ENCODE data around the gene ORAI3.

ORAI3 gene

GRCh38 chr16:30951750-30952149, 2.9 kb downstream of the ORAI3 start:
- POLR2A ChIA-PET = interaction anchor here (0.6 to 1.3 kb wide), 2 partner anchors 12 to 33 kb away, joined by 3 read pairs; partner anchors contain the start of gene HSD3B7
- H3K4me3 ChIP-seq (ENCODE audit: low read depth, low read length) = no peak overlapping the region
- H3K27ac ChIP-seq (ENCODE audit: extremely low read depth, low read depth, low read length) = no peak overlapping the region
- H3K9me3 ChIP-seq (ENCODE audit: control insufficient read depth, insufficient read depth, low read depth, low read length) = no peaks in the 10 kb centered on the region
- peaks cover 2% of the 10 kb centered on the region; the same call in 1 of the 2 replicates for H3K4me1 ChIP-seq (ENCODE audit: control insufficient read depth, insufficient read depth, low read length)
- CTCF ChIA-PET = interaction anchor here (0.6 to 5.3 kb wide), 8 partner anchors 10 to 759 kb away, joined by 3 to 74 read pairs (median 4); no protein-coding TSS in a partner anchor
- peaks cover 0 to 10% of the 10 kb centered on the region in 2 experiments; a peak in 1 of 3 replicates for H3K36me3 ChIP-seq (ENCODE audit: control insufficient read depth in 2 of 2, insufficient read depth in 1 of 2, low read length in 2 of 2)
- no peak for TF ChIP-seq ZNF658 (tag by site-specific recombination; IDR thresholded peaks at IDR 0.05)
- TF ChIP-seq PRDM1 (tag by site-specific recombination; IDR thresholded peaks at IDR 0.05) = peak; percentile 93
- TF ChIP-seq ZBTB49 (tag by site-specific recombination; IDR thresholded peaks at IDR 0.05; ENCODE audit: low read depth) = peak; percentile 11; the same call in 1 of the 2 replicates

GRCh38 chr16:30953111-30953510, 4.2 kb downstream of the ORAI3 start:
- H3K4me3 ChIP-seq (ENCODE audit: low read depth, low read length) = no peak overlapping the region
- ChIA-PET CTCF (interaction anchor here (0.5 to 5.3 kb wide), 26 partner anchors 11 to 1311 kb away, joined by 3 to 74 read pairs (median 5); partner anchors contain the start of genes HIRIP3, HSD3B7, KAT8 and PAGR1), POLR2A (interaction anchor here (0.6 to 1.5 kb wide), 6 partner anchors 11 to 189 kb away, joined by 3 to 5 read pairs (median 4); partner anchors contain the start of gene KAT8)
- no peaks in the 10 kb centered on the region for H3K9me3 ChIP-seq (ENCODE audit: control insufficient read depth, insufficient read depth, low read depth, low read length)
- H3K27ac ChIP-seq (ENCODE audit: extremely low read depth, low read depth, low read length) = no peak overlapping the region
- H3K36me3 ChIP-seq (ENCODE audit: control insufficient read depth in 2 of 2, insufficient read depth in 1 of 2, low read length in 2 of 2) = no peaks in the 10 kb centered on the region
- peaks cover 2% of the 10 kb centered on the region; the same call in 1 of the 2 replicates for H3K4me1 ChIP-seq (ENCODE audit: control insufficient read depth, insufficient read depth, low read length)
- TF ChIP-seq ZNF341 (tag by site-specific recombination; IDR thresholded peaks at IDR 0.05; ENCODE audit: low read depth) (no peak), ZNF747 (tag by site-specific recombination; IDR thresholded peaks at IDR 0.05) (0 out of 2 replicates have a peak, but pooled peaks have one; percentile 13), ZNF391 (tag by site-specific recombination; IDR thresholded peaks at IDR 0.05; ENCODE audit: borderline replicate concordance, low read depth) (no peak), ZNF223 (tag by site-specific recombination; IDR thresholded peaks at IDR 0.05) (peak; percentile 39; the same call in 1 of the 2 replicates)

DNA sequence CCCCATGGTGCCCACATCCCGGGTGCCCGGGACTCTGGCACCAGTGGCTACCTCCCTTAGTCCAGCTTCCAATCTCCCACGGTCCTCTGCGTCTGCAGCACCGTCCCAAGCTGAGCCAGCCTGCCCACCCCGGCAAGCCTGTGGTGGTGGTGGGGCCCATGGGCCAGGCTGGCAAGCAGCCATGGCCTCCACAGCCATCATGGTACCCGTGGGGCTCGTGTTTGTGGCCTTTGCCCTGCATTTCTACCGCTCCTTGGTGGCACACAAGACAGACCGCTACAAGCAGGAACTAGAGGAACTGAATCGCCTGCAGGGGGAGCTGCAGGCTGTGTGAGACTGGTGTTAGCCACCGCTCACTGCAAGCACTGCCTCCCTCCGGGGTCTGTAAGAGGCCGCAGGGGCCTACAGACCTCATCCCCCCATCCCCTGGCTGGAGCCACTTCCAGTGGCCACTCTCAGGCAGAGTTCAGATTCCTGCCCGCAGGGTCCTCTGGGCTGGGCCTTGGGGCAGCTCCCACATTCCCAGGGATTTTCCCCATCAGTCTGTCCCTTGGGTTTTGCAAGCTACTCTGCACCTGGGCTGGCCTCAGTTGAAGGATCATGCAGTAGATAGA, 4.8 kb downstream of the ORAI3 start:
- ChIA-PET POLR2A (interaction anchor here (0.6 to 1.5 kb wide), 15 partner anchors 11 to 1105 kb away, joined by 3 to 7 read pairs (median 3); partner anchors contain the start of genes ARMC5, KAT8, ZNF646 and ZNF668), CTCF (interaction anchor here (0.5 to 5.3 kb wide), 46 partner anchors 9 to 1312 kb away, joined by 3 to 74 read pairs (median 4); partner anchors contain the start of genes FBXL19, HIRIP3, HSD3B7 and KAT8)
- Histone ChIP-seq H3K9me3 (ENCODE audit: control insufficient read depth, insufficient read depth, low read depth, low read length) (no peaks in the 10 kb centered on the region), H3K36me3 (ENCODE audit: control insufficient read depth in 2 of 2, insufficient read depth in 1 of 2, low read length in 2 of 2) (peaks cover 0 to 2% of the 10 kb centered on the region in 2 experiments; a peak in 1 of 3 replicates), H3K4me3 (ENCODE audit: low read depth, low read length) (no peak overlapping the region), H3K4me1 (ENCODE audit: control insufficient read depth, insufficient read depth, low read length) (peaks cover 2% of the 10 kb centered on the region; the same call in 1 of the 2 replicates), H3K27ac (ENCODE audit: extremely low read depth, low read depth, low read length) (no peak overlapping the region)
- TF ChIP-seq, protein P1, sequence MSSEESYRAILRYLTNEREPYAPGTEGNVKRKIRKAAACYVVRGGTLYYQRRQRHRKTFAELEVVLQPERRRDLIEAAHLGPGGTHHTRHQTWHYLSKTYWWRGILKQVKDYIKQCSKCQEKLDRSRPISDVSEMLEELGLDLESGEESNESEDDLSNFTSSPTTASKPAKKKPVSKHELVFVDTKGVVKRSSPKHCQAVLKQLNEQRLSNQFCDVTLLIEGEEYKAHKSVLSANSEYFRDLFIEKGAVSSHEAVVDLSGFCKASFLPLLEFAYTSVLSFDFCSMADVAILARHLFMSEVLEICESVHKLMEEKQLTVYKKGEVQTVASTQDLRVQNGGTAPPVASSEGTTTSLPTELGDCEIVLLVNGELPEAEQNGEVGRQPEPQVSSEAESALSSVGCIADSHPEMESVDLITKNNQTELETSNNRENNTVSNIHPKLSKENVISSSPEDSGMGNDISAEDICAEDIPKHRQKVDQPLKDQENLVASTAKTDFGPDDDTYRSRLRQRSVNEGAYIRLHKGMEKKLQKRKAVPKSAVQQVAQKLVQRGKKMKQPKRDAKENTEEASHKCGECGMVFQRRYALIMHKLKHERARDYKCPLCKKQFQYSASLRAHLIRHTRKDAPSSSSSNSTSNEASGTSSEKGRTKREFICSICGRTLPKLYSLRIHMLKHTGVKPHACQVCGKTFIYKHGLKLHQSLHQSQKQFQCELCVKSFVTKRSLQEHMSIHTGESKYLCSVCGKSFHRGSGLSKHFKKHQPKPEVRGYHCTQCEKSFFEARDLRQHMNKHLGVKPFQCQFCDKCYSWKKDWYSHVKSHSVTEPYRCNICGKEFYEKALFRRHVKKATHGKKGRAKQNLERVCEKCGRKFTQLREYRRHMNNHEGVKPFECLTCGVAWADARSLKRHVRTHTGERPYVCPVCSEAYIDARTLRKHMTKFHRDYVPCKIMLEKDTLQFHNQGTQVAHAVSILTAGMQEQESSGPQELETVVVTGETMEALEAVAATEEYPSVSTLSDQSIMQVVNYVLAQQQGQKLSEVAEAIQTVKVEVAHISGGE (tag by site-specific recombination; conservative IDR thresholded peaks at IDR 0.05; ENCODE audit: low read depth) = no peak
- TF ChIP-seq, protein P2, sequence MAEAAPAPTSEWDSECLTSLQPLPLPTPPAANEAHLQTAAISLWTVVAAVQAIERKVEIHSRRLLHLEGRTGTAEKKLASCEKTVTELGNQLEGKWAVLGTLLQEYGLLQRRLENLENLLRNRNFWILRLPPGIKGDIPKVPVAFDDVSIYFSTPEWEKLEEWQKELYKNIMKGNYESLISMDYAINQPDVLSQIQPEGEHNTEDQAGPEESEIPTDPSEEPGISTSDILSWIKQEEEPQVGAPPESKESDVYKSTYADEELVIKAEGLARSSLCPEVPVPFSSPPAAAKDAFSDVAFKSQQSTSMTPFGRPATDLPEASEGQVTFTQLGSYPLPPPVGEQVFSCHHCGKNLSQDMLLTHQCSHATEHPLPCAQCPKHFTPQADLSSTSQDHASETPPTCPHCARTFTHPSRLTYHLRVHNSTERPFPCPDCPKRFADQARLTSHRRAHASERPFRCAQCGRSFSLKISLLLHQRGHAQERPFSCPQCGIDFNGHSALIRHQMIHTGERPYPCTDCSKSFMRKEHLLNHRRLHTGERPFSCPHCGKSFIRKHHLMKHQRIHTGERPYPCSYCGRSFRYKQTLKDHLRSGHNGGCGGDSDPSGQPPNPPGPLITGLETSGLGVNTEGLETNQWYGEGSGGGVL (tag by site-specific recombination; IDR thresholded peaks at IDR 0.05) = no peak
- TF ChIP-seq ZNF416 (tag by site-specific recombination; IDR thresholded peaks at IDR 0.05) = no peak
- TF ChIP-seq ZNF48 (tag by site-specific recombination; IDR thresholded peaks at IDR 0.05) = no peak
- TF ChIP-seq ZNF175 (tag by site-specific recombination; IDR thresholded peaks at IDR 0.05) = no peak
- 0 out of 2 replicates have a peak, but pooled peaks have one; percentile 37 for TF ChIP-seq ZNF391 (tag by site-specific recombination; IDR thresholded peaks at IDR 0.05; ENCODE audit: borderline replicate concordance, low read depth)
- no peak for TF ChIP-seq ZNF184 (tag by site-specific recombination; IDR thresholded peaks at IDR 0.05)
- TF ChIP-seq ZNF24 (tag by site-specific recombination; IDR thresholded peaks at IDR 0.05) = 0 out of 2 replicates have a peak, but pooled peaks have one; percentile 16
- TF ChIP-seq ZNF623 (tag by site-specific recombination; IDR thresholded peaks at IDR 0.05) = no peak
- no peak for TF ChIP-seq ZNF239 (tag by site-specific recombination; IDR thresholded peaks at IDR 0.05)
- TF ChIP-seq YY2 (tag by site-specific recombination; IDR thresholded peaks at IDR 0.05) = no peak
- TF ChIP-seq ZNF571 (tag by site-specific recombination; IDR thresholded peaks at IDR 0.05) = no peak
- 0 out of 2 replicates have a peak, but pooled peaks have one; percentile 79 for TF ChIP-seq ZSCAN30 (tag by site-specific recombination; IDR thresholded peaks at IDR 0.05)
- TF ChIP-seq ZNF843 (tag by site-specific recombination; IDR thresholded peaks at IDR 0.05) = 0 out of 2 replicates have a peak, but pooled peaks have one; percentile 30
- no peak for TF ChIP-seq ZNF433 (tag by site-specific recombination; IDR thresholded peaks at IDR 0.05; ENCODE audit: low read depth)
- TF ChIP-seq ZNF404 (tag by site-specific recombination; IDR thresholded peaks at IDR 0.05) = no peak
- TF ChIP-seq BCL11B (tag by site-specific recombination; IDR thresholded peaks at IDR 0.05; ENCODE audit: low read depth) = no peak
